Activated CD8-positive, alpha-beta memory T cell treated with anti-CD3 and anti-CD28 coated beads, Interleukin-2, amount 50 U/mL, for 1 hour (primary cell): ENCODE measurements around the gene KRT34.

ENCODE experiments used
- DNase-seq: peaks from one replicate; pipeline ENCODE4 v3.0.0-alpha.2; 2020; ENCODE audit errors: extremely low read depth

Gene KRT34

GRCh38 chr17:41332239-41332638, 49.9 kb downstream of the KRT34 start:
- DNase-seq = no peak

- no peak for DNase-seq
Measured at GRCh38 chr17:41331606-41332005, 50.5 kb downstream of the KRT34 start.

GRCh38 chr17:41329279-41329948, 52.7 kb downstream of the KRT34 start:
- no peak for DNase-seq

GRCh38 chr17:41328207-41328606, 53.9 kb downstream of the KRT34 start:
- no peak for DNase-seq
